H1 (cell line): ENCODE data around the gene MRPS17. TPM values are rescaled to one million over a fixed set of nuclear protein-coding genes. Genes with fewer than 3 reads are reported as not detected.
A peak's percentile ranks its signal among the peaks of the same experiment; 100 is the strongest.

Source experiments
- CTCF ChIA-PET: fragments of 300-600 bp; sonication (Branson Sonifier 250); formaldehyde crosslinking; loops from one replicate; lab custom pipeline; 2021; ENCODE audit not compliant: partially characterized antibody; lab: Charles Lee
- POLR2A ChIA-PET: fragments of 300-600 bp; sonication (Branson Sonifier 250); formaldehyde crosslinking; loops from one replicate; lab custom pipeline; 2021; ENCODE audit warnings: inconsistent platforms; ENCODE audit not compliant: partially characterized antibody; lab: Charles Lee
- DNase-seq, 2 experiments: peaks; one replicate each; pipeline versions ENCODE4 v3.0.0 to v3.0.0-alpha.2; 2010 to 2022; ENCODE audit warnings: low spot score in 2 of 2, low read depth in 1 of 2, mixed read lengths in 1 of 2
- FAIRE-seq: peaks from 2 replicates; lab custom pipeline; 2011; peaks lifted over from hg19 to GRCh38; lab: Jason Lieb, UNC
- H2AFZ ChIP-seq: 2 replicates; pipeline ENCODE4 v1.8.1; 2012; ENCODE audit warnings: low read length, inconsistent platforms
- H2AK5ac ChIP-seq: 2 replicates; pipeline ENCODE4 v1.6.1; 2013; ENCODE audit warnings: low read depth, low read length
- H2BK120ac ChIP-seq: replicated peaks from 2 replicates; pipeline ENCODE3; 2013; ENCODE audit warnings: low read depth, low read length, inconsistent platforms
- H2BK12ac ChIP-seq: 2 replicates; pipeline ENCODE4 v1.6.1; 2013; ENCODE audit warnings: low read depth, low read length
- H2BK15ac ChIP-seq: 2 replicates; pipeline ENCODE4 v1.6.1; 2013; ENCODE audit warnings: low read length
- H2BK20ac ChIP-seq: 2 replicates; pipeline ENCODE4 v1.6.1; 2013; ENCODE audit warnings: low read length
- H2BK5ac ChIP-seq: 2 replicates; pipeline ENCODE4 v1.6.1; 2013; ENCODE audit warnings: low read depth, low read length
- H3K14ac ChIP-seq: 2 replicates; pipeline ENCODE4 v1.6.1; 2013; ENCODE audit warnings: inconsistent platforms; ENCODE audit not compliant: insufficient read length
- H3K18ac ChIP-seq: 2 replicates; pipeline ENCODE4 v1.6.1; 2013; ENCODE audit warnings: low read length; ENCODE audit errors: extremely low read depth
- H3K23ac ChIP-seq: 2 replicates; pipeline ENCODE4 v1.6.1; 2013; ENCODE audit warnings: inconsistent platforms; ENCODE audit not compliant: insufficient read length
- H3K23me2 ChIP-seq: 2 replicates; pipeline ENCODE4 v1.6.1; 2013; ENCODE audit warnings: low read depth, low read length
- H3K27ac ChIP-seq: 2 replicates; pipeline ENCODE4 v1.6.1; 2011; ENCODE audit warnings: low read depth, low read length, inconsistent platforms
- H3K27me3 ChIP-seq, 4 experiments: replicated peaks in 1 of 4; 1 replicate in 1 of 4; 2 replicates in 3 of 4; pipeline versions ENCODE4 v1.6.1 to v1.8.1; 2011 to 2013; ENCODE audit warnings: low read length in 3 of 4, mild to moderate bottlenecking in 3 of 4, inconsistent platforms in 2 of 4, mixed read lengths in 2 of 4, moderate library complexity in 1 of 4; ENCODE audit not compliant: control insufficient read depth in 3 of 4, insufficient read depth in 3 of 4; ENCODE audit errors: extremely low read depth in 1 of 4
- H3K36me3 ChIP-seq, 4 experiments: 2 replicates each; pipeline versions ENCODE4 v1.6.1 to v1.8.1; 2011 to 2013; ENCODE audit warnings: mild to moderate bottlenecking in 4 of 4, low read length in 3 of 4, moderate library complexity in 2 of 4, control low read depth in 1 of 4, inconsistent platforms in 1 of 4; ENCODE audit not compliant: insufficient read depth in 4 of 4, control insufficient read depth in 2 of 4
- H3K4ac ChIP-seq: replicated peaks from 2 replicates; pipeline ENCODE3; 2013; ENCODE audit warnings: low read length, low read depth, mixed read lengths, inconsistent platforms; ENCODE audit not compliant: insufficient read length
- H3K4me1 ChIP-seq, 4 experiments: replicated peaks in 1 of 4; 1 replicate in 1 of 4; 2 replicates in 3 of 4; pipeline versions ENCODE4 v1.6.1 to v1.8.1; 2011 to 2013; ENCODE audit warnings: low read length in 3 of 4, inconsistent platforms in 2 of 4, mixed read lengths in 1 of 4; ENCODE audit not compliant: insufficient read depth in 4 of 4, control insufficient read depth in 3 of 4
- H3K4me2 ChIP-seq, 2 experiments: 2 replicates each; pipeline versions ENCODE4 v1.6.1 to v1.8.1; 2011 to 2013; ENCODE audit warnings: low read depth in 2 of 2, low read length in 2 of 2, control low read depth in 1 of 2, inconsistent platforms in 1 of 2, mild to moderate bottlenecking in 1 of 2; ENCODE audit not compliant: insufficient read depth in 1 of 2
- H3K4me3 ChIP-seq, 4 experiments: fragments of 200-600, 300-600 bp in 1 of 4; sonication (generic), shearing (Covaris generic), sonication (Bioruptor Twin) in 1 of 4; 2 replicates each; pipeline versions ENCODE4 v1.5.1 to v1.8.1; 2011 to 2016; ENCODE audit warnings: low read length in 4 of 4, low read depth in 3 of 4, control low read depth in 2 of 4, inconsistent platforms in 2 of 4, mild to moderate bottlenecking in 2 of 4, mixed read lengths in 1 of 4, moderate library complexity in 1 of 4; ENCODE audit not compliant: insufficient read depth in 2 of 4; ENCODE audit errors: extremely low read depth in 1 of 4
- H3K56ac ChIP-seq: replicated peaks from 2 replicates; pipeline ENCODE3; 2013; ENCODE audit warnings: low read depth, mild to moderate bottlenecking, mixed read lengths, low read length, inconsistent platforms; ENCODE audit not compliant: insufficient read length
- H3K79me1 ChIP-seq: 2 replicates; pipeline ENCODE4 v1.6.1; 2013; ENCODE audit warnings: low read depth, low read length, control low read depth
- H3K79me2 ChIP-seq, 2 experiments: 2 replicates each; pipeline versions ENCODE4 v1.6.1 to v1.8.1; 2012 to 2013; ENCODE audit warnings: low read length in 2 of 2, mild to moderate bottlenecking in 2 of 2, inconsistent platforms in 1 of 2; ENCODE audit not compliant: insufficient read depth in 2 of 2, control insufficient read depth in 1 of 2
- H3K9ac ChIP-seq, 4 experiments: replicated peaks in 1 of 4; 1 replicate in 1 of 4; 2 replicates in 3 of 4; pipeline versions ENCODE4 v1.6.1 to v1.8.1; 2011 to 2013; ENCODE audit warnings: low read depth in 3 of 4, low read length in 3 of 4, control low read depth in 2 of 4, mild to moderate bottlenecking in 2 of 4, moderate library complexity in 2 of 4, inconsistent platforms in 1 of 4; ENCODE audit errors: extremely low read depth in 1 of 4
- H3K9me3 ChIP-seq, 2 experiments: 2 replicates each; pipeline versions ENCODE4 v1.6.1 to v1.8.1; 2012 to 2013; ENCODE audit warnings: mild to moderate bottlenecking in 2 of 2, moderate library complexity in 2 of 2, control low read depth in 1 of 2, inconsistent platforms in 1 of 2, low read depth in 1 of 2, low read length in 1 of 2, mixed read lengths in 1 of 2; ENCODE audit not compliant: insufficient read depth in 2 of 2
- H4K20me1 ChIP-seq, 2 experiments: replicated peaks in 1 of 2; 2 replicates each; pipeline versions ENCODE3 to v1.8.1; 2011 to 2013; ENCODE audit warnings: inconsistent platforms in 2 of 2, low read length in 2 of 2, mild to moderate bottlenecking in 1 of 2; ENCODE audit not compliant: insufficient read depth in 2 of 2, control insufficient read depth in 1 of 2
- H4K5ac ChIP-seq: 2 replicates; pipeline ENCODE4 v1.6.1; 2013; ENCODE audit warnings: low read length, low read depth, mixed read lengths, inconsistent platforms; ENCODE audit not compliant: insufficient read length
- H4K8ac ChIP-seq: 2 replicates; pipeline ENCODE4 v1.8.0; 2013; ENCODE audit warnings: mild to moderate bottlenecking, moderate library complexity, low read length, inconsistent platforms; ENCODE audit not compliant: insufficient read depth; ENCODE audit errors: extremely low read depth
- H4K91ac ChIP-seq: replicated peaks from 2 replicates; pipeline ENCODE3; 2013; ENCODE audit warnings: low read length, mixed read lengths, inconsistent platforms; ENCODE audit not compliant: insufficient read length
- BACH1 ChIP-seq: IDR thresholded peaks from 2 replicates; pipeline ENCODE4 v1.6.1; 2012; ENCODE audit warnings: low read length, improper control_type of control experiment
- BRCA1 ChIP-seq: IDR thresholded peaks from 2 replicates; pipeline ENCODE4 v1.6.1; 2012; ENCODE audit warnings: low read depth, low read length, improper control_type of control experiment
- CEBPB ChIP-seq: IDR thresholded peaks from 2 replicates; pipeline ENCODE4 v1.6.1; 2012; ENCODE audit warnings: low read depth, low read length
- CHD1 ChIP-seq: IDR thresholded peaks from 2 replicates; pipeline ENCODE4 v1.6.1; 2012; ENCODE audit warnings: low read depth, low read length, improper control_type of control experiment
- CHD2 ChIP-seq: IDR thresholded peaks from 2 replicates; pipeline ENCODE4 v1.6.1; 2012; ENCODE audit warnings: low read length, improper control_type of control experiment
- CTCF ChIP-seq, 3 experiments: IDR thresholded peaks; 1 replicate in 2 of 3; 2 replicates in 1 of 3; pipeline versions ENCODE4 v1.5.1 to v1.6.1; 2011; ENCODE audit warnings: low read length in 3 of 3, mild to moderate bottlenecking in 3 of 3, inconsistent platforms in 2 of 3, low read depth in 1 of 3, moderate library complexity in 1 of 3; ENCODE audit not compliant: insufficient read depth in 1 of 3; ENCODE audit errors: control extremely low read depth in 1 of 3
- HDAC6 ChIP-seq: IDR thresholded peaks from one replicate; pipeline ENCODE4 v1.7.1; 2012; ENCODE audit warnings: low read depth, mild to moderate bottlenecking, inconsistent platforms, low read length, moderate library complexity
- MAFK ChIP-seq: IDR thresholded peaks from 2 replicates; pipeline ENCODE4 v1.6.1; 2012; ENCODE audit warnings: low read depth, mild to moderate bottlenecking, improper control_type of control experiment, low read length
- POLR2A ChIP-seq, 2 experiments: IDR thresholded peaks; 1 replicate in 1 of 2; 2 replicates in 1 of 2; pipeline ENCODE4 v1.6.1; 2011; ENCODE audit warnings: low read depth in 2 of 2, low read length in 2 of 2, mild to moderate bottlenecking in 2 of 2; ENCODE audit errors: control extremely low read depth in 1 of 2
- RNF2 ChIP-seq: fragments of 200-900, 300-1000 bp; sonication (generic); IDR thresholded peaks from 2 replicates; pipeline ENCODE4 v1.7.1; 2016; ENCODE audit warnings: borderline replicate concordance, low read depth, mild to moderate bottlenecking, antibody characterized with exemption, low read length; ENCODE audit not compliant: poor library complexity, severe bottlenecking; ENCODE audit errors: missing control alignments
- TEAD4 ChIP-seq: IDR thresholded peaks from 2 replicates; pipeline ENCODE4 v1.6.1; 2012; ENCODE audit warnings: low read depth, low read length, inconsistent platforms, mixed read lengths
- WGBS, 2 experiments: shearing (Covaris generic) in 1 of 2; methylation state at CpG; one replicate each; pipeline versions ENCODE4 v1.1.6 to v1.1.7; 2013 to 2015; ENCODE audit warnings: low lambda C conversion rate in 2 of 2, mixed read lengths in 2 of 2, inconsistent platforms in 1 of 2, low coverage in 1 of 2, missing lambda C conversion rate in 1 of 2; ENCODE audit not compliant: insufficient replicate concordance in 2 of 2, insufficient coverage in 1 of 2, insufficient read length in 1 of 2; ENCODE audit errors: extremely low coverage in 1 of 2, missing lambda C conversion rate in 1 of 2; 5-methylcytosine and 5-hydroxymethylcytosine counted together
- polyA plus RNA-seq, 7 experiments: library from polyadenylated mRNA; depleted of rRNA in 3 of 7; stranded (reverse) in 5 of 7; unstranded in 2 of 7; fragments of >200 nt in 5 of 7; fragments of 200-250 nt in 2 of 7; gene quantifications; 1 replicate in 5 of 7; 2 replicates in 1 of 7; 4 replicates in 1 of 7; pipeline versions ENCODE4 v1.2.1 to v1.2.3, GENCODE V29; 2011 to 2013; ENCODE audit warnings: missing spikeins in 2 of 7, mixed read lengths in 2 of 7
- total RNA-seq: library from RNA; stranded (reverse); fragmentation: NEBNext Ultra II Directional; extraction: Animal tissue kit (Norgen Biotek cat#: 25700); gene quantifications from 2 replicates; pipeline ENCODE4 v1.2.1, GENCODE V29; 2021

MRPS17 gene
- total and polyA plus RNA-seq, 2 of the 8 experiments (the other 6 are each of a cell fraction or from before 2014, with no cell fraction given), result 15.8 to 27.3 TPM

- peaks cover 0 to 5% (median 1%) of the 10 kb centered on the region in 4 experiments; a peak in 2 of 7 replicates for H3K4me1 ChIP-seq
Observed at GRCh38 chr7:55969391-55969790, 17.7 kb downstream of the MRPS17 start.

More at GRCh38 chr7:55969391-55969790, 17.7 kb downstream of the MRPS17 start:
- no peak overlapping the region for H4K5ac ChIP-seq
- no peaks in the 10 kb centered on the region for H3K23me2 ChIP-seq
- no peak overlapping the region for H2AK5ac ChIP-seq
- no peak overlapping the region for H2BK15ac ChIP-seq
- WGBS, 2 experiments, result 87% methylated on average over 11 of the region's 11 CpGs; no CpG with 5 or more reads in 1 of the 2 experiments
- H4K91ac ChIP-seq, result no peak overlapping the region
- DNase-seq, result no peak
- no peak overlapping the region for H3K18ac ChIP-seq
- CTCF ChIA-PET, result interaction anchor here (0.8 to 1.3 kb wide), 3 partner anchors 32 to 224 kb away, joined by 3 to 4 read pairs (median 4); no protein-coding TSS in a partner anchor
- H3K9ac ChIP-seq, result no peak overlapping the region
- no peaks in the 10 kb centered on the region for H3K9me3 ChIP-seq
- no peaks in the 10 kb centered on the region for H3K27me3 ChIP-seq
- peaks cover 3 to 34% of the 10 kb centered on the region in 2 experiments; a peak in 3 of 4 replicates for H3K79me2 ChIP-seq
- no peak for TF ChIP-seq BACH1
- no peak for TF ChIP-seq BRCA1
- no peak for TF ChIP-seq POLR2A (IDR thresholded peaks at IDR 0.05; ENCODE audit: control extremely low read depth in 1 of 2, low read depth in 2 of 2, low read length in 2 of 2)
- no peak for TF ChIP-seq TEAD4
- TF ChIP-seq CEBPB, result no peak
- TF ChIP-seq CHD1, result no peak
- TF ChIP-seq MAFK, result no peak
- no peak for TF ChIP-seq RNF2
- no peak for TF ChIP-seq HDAC6
- TF ChIP-seq CHD2, result no peak
- no peak for TF ChIP-seq CTCF (IDR thresholded peaks at IDR 0.05; ENCODE audit: control extremely low read depth in 1 of 3, insufficient read depth in 1 of 3, low read depth in 1 of 3, low read length in 3 of 3)
- TF ChIP-seq, all 59 proteins: peak for 0
- H3K4ac ChIP-seq, result no peak overlapping the region
- no peak overlapping the region for H3K27ac ChIP-seq
- H3K14ac ChIP-seq, result no peak overlapping the region
- H3K36me3 ChIP-seq, result no peaks in the 10 kb centered on the region
- H3K4me3 ChIP-seq, result no peak overlapping the region
- H2BK12ac ChIP-seq, result no peak overlapping the region
- no peak overlapping the region for H2BK5ac ChIP-seq
- no peak overlapping the region; the same call in 1 of the 2 replicates for H4K8ac ChIP-seq
- H2BK20ac ChIP-seq, result peak overlapping the region; percentile 80; the same call in 1 of the 2 replicates
- no peak overlapping the region for H3K56ac ChIP-seq
- no peak overlapping the region for H2BK120ac ChIP-seq
- FAIRE-seq, result no peak
- POLR2A ChIA-PET, result interaction anchor here (0.6 to 0.7 kb wide), 3 partner anchors 13 to 82 kb away, joined by 4 to 5 read pairs (median 4); partner anchors contain the start of genes CCT6A and PSPH
- H4K20me1 ChIP-seq, result peaks cover 2 to 9% of the 10 kb centered on the region in 2 experiments
- no peak overlapping the region for H3K23ac ChIP-seq
- peaks cover 9% of the 10 kb centered on the region for H3K79me1 ChIP-seq
- no peak overlapping the region for H3K4me2 ChIP-seq
- H2AFZ ChIP-seq, result no peak overlapping the region
